ENCODE measurements around the gene FRMD8. TPM values are rescaled to one million over a fixed set of nuclear protein-coding genes. Genes with fewer than 3 reads are reported as not detected.

Gene FRMD8
- polyA plus RNA-seq, 1 donor (not counting 4 experiments of a cell fraction or from before 2014, with no cell fraction given), result 24.1 TPM

DNA sequence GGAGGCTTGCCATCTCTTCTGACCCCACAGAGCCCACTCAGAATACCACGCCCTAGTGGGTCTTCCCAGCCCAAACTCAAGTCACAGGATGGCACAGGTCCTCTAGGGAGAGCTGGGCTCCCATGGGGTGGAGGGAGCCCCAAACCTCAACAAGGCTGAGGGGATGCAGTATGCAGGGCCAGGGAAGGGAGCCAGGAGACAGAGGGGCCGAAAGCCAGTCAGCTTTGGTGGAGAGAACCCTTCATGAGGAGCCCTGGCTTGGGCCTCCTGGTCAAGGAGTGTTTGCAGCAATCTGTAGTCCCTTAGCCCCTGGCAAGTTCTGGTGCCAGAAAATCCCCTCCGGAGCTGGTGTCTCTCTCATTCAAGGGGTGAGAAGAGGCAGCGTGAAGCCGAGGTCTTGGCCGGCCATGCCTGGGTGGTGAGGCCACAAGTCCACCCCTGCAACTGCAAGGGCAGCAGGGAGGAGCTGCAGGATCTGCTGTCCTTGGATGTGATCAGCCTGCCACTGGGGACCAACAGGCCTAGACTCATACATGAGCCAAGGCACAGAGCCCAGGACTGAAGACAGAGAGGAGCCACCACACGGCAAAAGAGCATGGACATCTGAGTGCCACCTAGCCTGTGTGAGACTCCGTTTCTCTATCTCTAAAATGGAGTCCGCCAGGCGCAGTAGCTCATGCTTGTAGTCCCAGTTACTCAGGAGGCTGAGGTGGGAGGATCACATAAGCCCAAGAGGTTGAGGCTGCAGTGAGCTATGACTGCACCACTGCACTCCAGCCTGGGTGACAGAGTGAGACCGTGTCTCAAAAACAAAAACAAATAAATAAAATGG lies 60.2 kb downstream of the FRMD8 start:
- Histone ChIP-seq H3K9ac (ENCODE audit: control insufficient read depth, extremely low read depth, insufficient read depth, low read length) (no peak overlapping the region), H3K27ac (ENCODE audit: control insufficient read depth, insufficient read depth, low read length) (no peak overlapping the region), H3K36me3 (ENCODE audit: control insufficient read depth in 2 of 2, extremely low read depth in 1 of 2, insufficient read depth in 2 of 2, low read length in 2 of 2) (peaks cover 12 to 29% of the 10 kb centered on the region in 2 experiments), H4K20me1 (ENCODE audit: control insufficient read depth, extremely low read depth, insufficient read depth, low read length) (peaks cover 12% of the 10 kb centered on the region), H3K4me2 (ENCODE audit: control insufficient read depth, extremely low read depth, insufficient read depth, low read depth, low read length) (no peak overlapping the region), H3K79me2 (ENCODE audit: control insufficient read depth, insufficient read depth, low read length) (peaks cover 2% of the 10 kb centered on the region), H3K4me1 (ENCODE audit: control insufficient read depth, extremely low read depth, insufficient read depth, low read length) (peaks cover 5% of the 10 kb centered on the region), H3K27me3 (ENCODE audit: control insufficient read depth, extremely low read depth, insufficient read depth, low read length) (no peaks in the 10 kb centered on the region), H3K4me3 (ENCODE audit: control insufficient read depth in 2 of 3, extremely low read depth in 1 of 3, insufficient read depth in 2 of 3, low read depth in 1 of 3, low read length in 3 of 3) (no peak overlapping the region), H3K9me1 (ENCODE audit: control insufficient read depth, extremely low read depth, insufficient read depth, low read length) (peaks cover 7% of the 10 kb centered on the region), H3K9me3 (ENCODE audit: control insufficient read depth, low read depth, low read length) (no peaks in the 10 kb centered on the region), H2AFZ (ENCODE audit: control insufficient read depth, low read length) (no peak overlapping the region)
- DNase-seq (ENCODE audit: low read depth, low spot score) (no peak), FAIRE-seq (no peak)
- dilution Hi-C loops (cut with MboI; ENCODE audit: extremely low pct_ligation_motif_present, low sequenced_read_pairs), result no loop called here
- TF ChIP-seq, protein P1, sequence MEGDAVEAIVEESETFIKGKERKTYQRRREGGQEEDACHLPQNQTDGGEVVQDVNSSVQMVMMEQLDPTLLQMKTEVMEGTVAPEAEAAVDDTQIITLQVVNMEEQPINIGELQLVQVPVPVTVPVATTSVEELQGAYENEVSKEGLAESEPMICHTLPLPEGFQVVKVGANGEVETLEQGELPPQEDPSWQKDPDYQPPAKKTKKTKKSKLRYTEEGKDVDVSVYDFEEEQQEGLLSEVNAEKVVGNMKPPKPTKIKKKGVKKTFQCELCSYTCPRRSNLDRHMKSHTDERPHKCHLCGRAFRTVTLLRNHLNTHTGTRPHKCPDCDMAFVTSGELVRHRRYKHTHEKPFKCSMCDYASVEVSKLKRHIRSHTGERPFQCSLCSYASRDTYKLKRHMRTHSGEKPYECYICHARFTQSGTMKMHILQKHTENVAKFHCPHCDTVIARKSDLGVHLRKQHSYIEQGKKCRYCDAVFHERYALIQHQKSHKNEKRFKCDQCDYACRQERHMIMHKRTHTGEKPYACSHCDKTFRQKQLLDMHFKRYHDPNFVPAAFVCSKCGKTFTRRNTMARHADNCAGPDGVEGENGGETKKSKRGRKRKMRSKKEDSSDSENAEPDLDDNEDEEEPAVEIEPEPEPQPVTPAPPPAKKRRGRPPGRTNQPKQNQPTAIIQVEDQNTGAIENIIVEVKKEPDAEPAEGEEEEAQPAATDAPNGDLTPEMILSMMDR (optimal IDR thresholded peaks at IDR 0.05 in 1 of 3, IDR thresholded peaks at IDR 0.05 in 1 of 3, conservative IDR thresholded peaks at IDR 0.05 in 1 of 3; ENCODE audit: extremely low read depth in 1 of 3, insufficient read depth in 2 of 3, low read length in 3 of 3), result no peak
- TF ChIP-seq EZH2 (IDR thresholded peaks at IDR 0.05; ENCODE audit: low read length), result no peak

DNA sequence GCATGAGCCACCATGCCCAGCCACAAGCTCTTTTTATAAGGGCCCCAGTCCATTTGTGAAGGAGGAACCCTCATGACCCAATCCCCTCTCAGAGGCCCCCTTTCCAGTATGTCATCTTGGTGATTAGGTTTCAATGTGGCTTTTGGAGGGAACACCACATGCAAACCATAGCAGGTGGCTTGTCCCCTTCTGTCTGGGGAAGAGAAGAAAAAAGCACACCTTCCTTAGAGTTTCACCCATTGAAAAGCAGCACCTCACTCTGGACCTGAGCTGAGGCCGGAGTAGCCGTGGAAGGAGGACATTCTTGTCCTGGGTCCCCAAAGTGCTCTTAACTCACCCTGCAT lies 61.6 kb downstream of the FRMD8 start:
- H3K4me2 ChIP-seq (ENCODE audit: control insufficient read depth, extremely low read depth, insufficient read depth, low read depth, low read length), result no peak overlapping the region
- H3K4me1 ChIP-seq (ENCODE audit: control insufficient read depth, extremely low read depth, insufficient read depth, low read length), result peaks cover 7% of the 10 kb centered on the region
- H3K9me1 ChIP-seq (ENCODE audit: control insufficient read depth, extremely low read depth, insufficient read depth, low read length), result peaks cover 6% of the 10 kb centered on the region
- H3K36me3 ChIP-seq (ENCODE audit: control insufficient read depth in 2 of 2, extremely low read depth in 1 of 2, insufficient read depth in 2 of 2, low read length in 2 of 2), result peaks cover 9 to 27% of the 10 kb centered on the region in 2 experiments
- H3K4me3 ChIP-seq (ENCODE audit: control insufficient read depth in 2 of 3, extremely low read depth in 1 of 3, insufficient read depth in 2 of 3, low read depth in 1 of 3, low read length in 3 of 3), result no peak overlapping the region
- TF ChIP-seq EZH2 (IDR thresholded peaks at IDR 0.05; ENCODE audit: low read length), result no peak
- TF ChIP-seq, protein P1 (optimal IDR thresholded peaks at IDR 0.05 in 1 of 3, IDR thresholded peaks at IDR 0.05 in 1 of 3, conservative IDR thresholded peaks at IDR 0.05 in 1 of 3; ENCODE audit: extremely low read depth in 1 of 3, insufficient read depth in 2 of 3, low read length in 3 of 3), result no peak
- H3K79me2 ChIP-seq (ENCODE audit: control insufficient read depth, insufficient read depth, low read length), result no peaks in the 10 kb centered on the region
- no peak for DNase-seq (ENCODE audit: low read depth, low spot score)
- FAIRE-seq, result no peak
- H3K27me3 ChIP-seq (ENCODE audit: control insufficient read depth, extremely low read depth, insufficient read depth, low read length), result no peaks in the 10 kb centered on the region
- no peak overlapping the region for H2AFZ ChIP-seq (ENCODE audit: control insufficient read depth, low read length)
- peaks cover 12% of the 10 kb centered on the region for H4K20me1 ChIP-seq (ENCODE audit: control insufficient read depth, extremely low read depth, insufficient read depth, low read length)
- dilution Hi-C loops (cut with MboI; ENCODE audit: extremely low pct_ligation_motif_present, low sequenced_read_pairs), result no loop called here
- no peaks in the 10 kb centered on the region for H3K9me3 ChIP-seq (ENCODE audit: control insufficient read depth, low read depth, low read length)
- H3K27ac ChIP-seq (ENCODE audit: control insufficient read depth, insufficient read depth, low read length), result no peak overlapping the region
- no peak overlapping the region for H3K9ac ChIP-seq (ENCODE audit: control insufficient read depth, extremely low read depth, insufficient read depth, low read length)
